Effector CD8-positive, alpha-beta T cell (primary cell): ENCODE results near the gene RASGEF1C.

ENCODE experiments used
- DNase-seq: peaks from one replicate; lab custom pipeline; 2025; lab: John Stamatoyannopoulos, UW
- total RNA-seq, 4 experiments: gene quantifications; one replicate each; lab custom pipeline; 2026; lab: John Stamatoyannopoulos, UW

Gene RASGEF1C
- total RNA-seq, result 0 reads per million in 4 experiments

- peak; percentile 20 for DNase-seq
Observed at GRCh38 chr5:180209137-180209581, at the start of gene RASGEF1C. TSS of gene RASGEF1C (minus strand) at chr5:180209211. CDS start at chr5:180138052, 71,159 bp downstream.

- no peak for DNase-seq
Observed at GRCh38 chr5:180253036-180253824, 44.2 kb upstream of the RASGEF1C start.

- DNase-seq, result no peak
Observed at GRCh38 chr5:180251887-180252286, 42.9 kb upstream of the RASGEF1C start.

- DNase-seq, result no peak
Observed at GRCh38 chr5:180251141-180251540, 42.1 kb upstream of the RASGEF1C start.

GRCh38 chr5:180250329-180250728 lies 41.3 kb upstream of the RASGEF1C start:
- DNase-seq, result no peak

GRCh38 chr5:180241600-180241999 lies 32.6 kb upstream of the RASGEF1C start:
- no peak for DNase-seq

- no peak for DNase-seq
Observed at GRCh38 chr5:180238631-180239030, 29.6 kb upstream of the RASGEF1C start.

- DNase-seq, result no peak
Observed at GRCh38 chr5:180235846-180236245, 26.8 kb upstream of the RASGEF1C start.

- no peak for DNase-seq
Observed at GRCh38 chr5:180235077-180235476, 26.1 kb upstream of the RASGEF1C start.

- no peak for DNase-seq
Observed at GRCh38 chr5:180234271-180234670, 25.3 kb upstream of the RASGEF1C start.

- no peak for DNase-seq
Observed at GRCh38 chr5:180233729-180234128, 24.7 kb upstream of the RASGEF1C start.

GRCh38 chr5:180230017-180230416 lies 21.0 kb upstream of the RASGEF1C start:
- no peak for DNase-seq

- no peak for DNase-seq
Observed at GRCh38 chr5:180222056-180222455, 13.0 kb upstream of the RASGEF1C start.

- DNase-seq, result no peak
Observed at GRCh38 chr5:180217797-180218196, 8.8 kb upstream of the RASGEF1C start.

- DNase-seq, result no peak
Observed at GRCh38 chr5:180216646-180217171, 7.7 kb upstream of the RASGEF1C start.

- DNase-seq, result no peak
Observed at GRCh38 chr5:180215783-180216630, 7.0 kb upstream of the RASGEF1C start.

- no peak for DNase-seq
Observed at GRCh38 chr5:180214870-180215770, 6.1 kb upstream of the RASGEF1C start.

- no peak for DNase-seq
Observed at GRCh38 chr5:180213657-180214207, 4.7 kb upstream of the RASGEF1C start.

GRCh38 chr5:180213256-180213600 lies 4.2 kb upstream of the RASGEF1C start:
- DNase-seq, result no peak

- DNase-seq, result no peak
Observed at GRCh38 chr5:180212363-180213255, 3.6 kb upstream of the RASGEF1C start.

- DNase-seq, result no peak
Observed at GRCh38 chr5:180211761-180212035, 2.7 kb upstream of the RASGEF1C start.
